GM11168 (cell line): ENCODE data around the gene ADCY10.
"Not testable (repeated sequence)": the region's sequence is repeated elsewhere in the genome, so short reads cannot be mapped to it uniquely, and the experiment has no call there.

Experiments used
- in situ Hi-C: fragments of 300-500 bp; cut with MboI; formaldehyde crosslinking; loops from one replicate; pipeline ENCODE4 v1.12.0; 2022; ENCODE audit warnings: low sequenced_read_pairs; ENCODE audit not compliant: unreplicated experiment

Gene ADCY10

DNA sequence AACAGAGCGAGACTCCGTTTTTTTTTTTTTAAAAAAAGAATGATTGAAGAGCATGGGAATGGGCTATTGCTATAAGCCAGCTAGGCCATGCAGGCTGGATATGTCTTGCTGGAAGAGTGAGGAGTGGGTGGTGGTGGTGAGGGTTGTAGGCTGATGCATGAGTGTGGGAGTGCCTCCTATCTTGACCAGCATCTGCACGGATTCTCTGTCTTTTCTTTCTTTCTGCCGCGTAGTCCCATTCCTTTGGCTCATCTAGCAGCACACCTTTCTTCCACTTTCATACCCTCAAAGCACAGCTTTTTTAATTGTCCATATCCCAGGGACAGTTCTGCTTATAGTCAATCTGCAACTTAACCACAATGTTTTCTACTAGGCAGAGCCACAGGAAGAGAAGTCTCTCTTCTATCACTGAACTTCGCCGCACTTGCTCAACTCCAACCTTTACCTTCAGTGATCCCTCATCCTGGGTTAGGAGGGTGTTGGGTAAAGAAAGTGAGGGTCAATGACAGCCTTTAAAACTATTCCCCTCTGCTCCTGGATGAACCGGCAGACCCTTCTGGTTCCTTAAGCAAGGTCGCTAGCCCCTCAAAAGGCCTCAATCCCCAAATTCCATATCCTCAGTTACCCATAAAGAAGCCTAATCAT is 15.2 kb downstream of the ADCY10 start:
- in situ Hi-C loops: no loop called here

DNA sequence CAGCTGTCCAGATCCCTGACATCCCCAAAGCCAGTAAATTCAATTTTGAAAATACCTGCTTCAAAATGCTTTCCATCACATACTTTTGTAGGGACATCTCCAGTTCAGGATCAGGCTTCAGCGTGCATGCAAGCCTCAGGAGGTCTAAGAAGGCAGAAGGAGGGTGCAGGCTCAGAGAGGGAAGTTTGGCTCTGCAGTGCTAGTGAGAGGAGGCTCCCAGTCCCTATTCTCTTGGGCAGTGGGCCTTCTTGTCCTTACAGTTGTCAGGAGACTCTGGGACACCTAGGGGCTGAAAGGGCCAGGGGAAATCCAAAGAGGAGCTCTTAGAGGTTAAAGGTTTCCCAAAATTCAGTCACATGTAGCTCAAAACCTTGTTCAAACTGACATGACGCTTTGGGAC is 20.1 kb downstream of the ADCY10 start:
- in situ Hi-C loops: no loop called here

GRCh38 chr1:167890400-167890799 is 23.5 kb downstream of the ADCY10 start:
- in situ Hi-C loops: no loop called here

GRCh38 chr1:167887187-167887586 is 26.7 kb downstream of the ADCY10 start:
- in situ Hi-C loops: not testable (repeated sequence)

- in situ Hi-C loops: no loop called here
These were observed 31.6 kb downstream of the ADCY10 start for GRCh38 chr1:167882376-167882775.

GRCh38 chr1:167881786-167882185 is 32.1 kb downstream of the ADCY10 start:
- in situ Hi-C loops: no loop called here

- in situ Hi-C loops: no loop called here
These were observed 32.9 kb downstream of the ADCY10 start for GRCh38 chr1:167881069-167881468.

GRCh38 chr1:167880580-167881021 is 33.3 kb downstream of the ADCY10 start:
- in situ Hi-C loops: no loop called here

GRCh38 chr1:167879508-167879907 is 34.4 kb downstream of the ADCY10 start:
- in situ Hi-C loops: no loop called here

- in situ Hi-C loops: no loop called here
These were observed 35.4 kb downstream of the ADCY10 start for GRCh38 chr1:167878372-167879160.

- in situ Hi-C loops: no loop called here
These were observed 37.2 kb downstream of the ADCY10 start for GRCh38 chr1:167876597-167877175.

DNA sequence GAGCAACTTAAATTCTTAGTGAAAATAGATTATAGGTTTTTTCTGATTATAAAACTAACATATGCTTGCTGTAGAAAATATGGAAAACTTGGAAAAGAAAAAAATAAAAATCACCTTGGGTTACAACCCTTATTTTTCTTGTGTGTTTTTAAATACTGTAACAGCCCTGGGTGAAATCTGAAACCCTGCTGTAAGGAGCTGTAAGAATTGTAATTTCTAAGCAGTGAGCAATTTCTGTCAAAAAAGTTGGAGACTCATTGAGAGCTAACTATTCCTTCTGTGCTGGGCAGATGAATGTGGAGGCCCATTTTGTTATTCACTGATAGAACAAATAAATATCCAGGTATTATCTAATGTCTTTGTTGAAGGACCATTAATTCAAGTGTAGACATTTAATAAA is 42.6 kb downstream of the ADCY10 start:
- in situ Hi-C loops: no loop called here

GRCh38 chr1:167869157-167870001 is 44.6 kb downstream of the ADCY10 start:
- in situ Hi-C loops: not testable (repeated sequence)

DNA sequence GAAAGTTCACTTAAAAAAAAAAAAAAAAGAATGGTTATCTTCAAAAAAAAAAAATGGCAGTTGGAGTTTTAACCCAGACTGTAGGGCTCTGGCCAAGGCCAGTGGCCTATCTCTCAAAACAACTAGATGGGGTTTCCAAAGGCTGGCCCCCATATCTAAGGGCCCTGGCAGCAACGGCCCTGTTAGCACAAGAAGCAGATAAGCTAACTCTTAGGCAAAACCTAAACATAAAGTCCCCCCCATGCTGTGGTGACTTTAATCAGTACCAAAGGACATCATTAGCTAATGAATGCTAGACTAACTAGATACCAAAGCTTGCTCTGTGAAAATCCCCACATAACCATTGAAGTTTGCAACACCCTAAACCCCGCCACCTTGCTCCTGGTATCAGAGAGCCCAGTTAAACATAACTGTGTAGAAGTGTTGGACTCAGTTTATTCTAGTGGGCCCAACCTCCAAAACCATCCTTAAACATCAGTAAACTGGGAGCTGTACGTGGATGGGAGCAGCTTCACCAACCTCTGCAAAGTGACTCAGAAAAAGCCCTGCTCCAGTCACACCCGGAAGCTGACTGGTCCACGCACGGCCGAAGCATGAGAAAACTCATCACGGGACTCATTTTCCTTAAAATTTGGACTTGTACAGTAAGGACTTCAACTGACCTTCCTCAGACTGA is 47.1 kb downstream of the ADCY10 start:
- in situ Hi-C loops: not testable (repeated sequence)

DNA sequence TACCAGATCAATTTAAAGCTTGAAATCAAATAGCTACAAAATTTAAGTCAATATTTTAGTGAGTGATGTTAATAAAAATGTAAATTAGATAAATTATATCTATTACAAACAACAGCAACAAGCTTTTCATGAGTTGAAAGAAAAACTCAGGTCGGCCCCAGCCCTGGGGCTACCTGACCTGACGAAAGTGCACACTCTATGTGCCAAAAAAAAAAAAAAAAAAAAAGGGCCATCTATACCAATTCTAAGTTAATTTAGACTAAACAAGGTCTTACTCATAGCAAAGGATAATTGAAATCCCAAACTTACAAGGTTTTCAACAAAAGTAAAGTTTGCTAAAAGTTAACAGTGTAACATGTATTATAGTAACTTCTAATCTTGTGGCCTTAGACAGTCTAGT is 47.6 kb downstream of the ADCY10 start:
- in situ Hi-C loops: not testable (repeated sequence)

DNA sequence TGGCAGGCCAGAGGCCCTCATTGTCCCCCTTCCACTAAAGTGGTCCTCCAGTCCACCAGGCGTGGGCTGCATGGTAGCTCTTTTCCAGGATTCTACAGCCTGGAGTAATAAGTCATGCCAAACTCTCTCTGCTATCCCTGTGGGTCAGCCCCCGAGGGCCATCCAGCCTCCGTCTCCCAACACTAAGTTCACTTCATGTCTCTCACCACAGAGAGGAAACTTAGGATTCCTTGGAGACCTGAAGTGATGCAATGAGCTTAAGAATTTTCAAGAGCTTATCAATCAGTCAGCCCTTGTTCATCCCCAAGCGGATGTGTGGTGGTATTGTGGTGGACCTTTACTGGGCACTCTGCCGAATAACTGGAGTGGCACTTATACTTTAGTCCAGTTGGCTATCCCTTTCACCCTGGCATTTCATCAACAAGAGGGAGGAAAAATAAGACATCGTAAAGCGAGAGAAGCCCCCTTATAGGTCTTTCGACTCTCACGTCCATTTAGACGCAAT is 48.1 kb downstream of the ADCY10 start:
- in situ Hi-C loops: not testable (repeated sequence)

DNA sequence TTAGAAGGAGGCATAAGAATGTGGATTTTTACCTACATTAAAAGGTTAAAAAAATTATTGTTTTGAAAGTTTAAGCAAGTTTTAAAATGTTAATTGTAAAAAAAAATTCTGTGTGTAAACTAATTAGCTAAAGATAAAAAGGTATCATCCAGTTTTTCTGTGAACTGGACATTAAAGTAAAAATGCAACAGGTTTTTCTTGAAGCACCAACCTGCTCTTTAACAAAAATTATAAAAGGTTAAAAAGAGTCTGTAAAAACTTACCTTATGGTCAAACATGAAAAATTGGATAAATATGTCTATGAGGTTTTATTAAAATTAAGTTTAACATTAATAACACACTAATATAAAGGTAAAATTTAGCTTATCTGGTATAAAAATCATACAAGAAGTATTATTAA is 48.7 kb downstream of the ADCY10 start:
- in situ Hi-C loops: not testable (repeated sequence)

GRCh38 chr1:167864392-167865032 is 49.4 kb downstream of the ADCY10 start:
- in situ Hi-C loops: no loop called here

DNA sequence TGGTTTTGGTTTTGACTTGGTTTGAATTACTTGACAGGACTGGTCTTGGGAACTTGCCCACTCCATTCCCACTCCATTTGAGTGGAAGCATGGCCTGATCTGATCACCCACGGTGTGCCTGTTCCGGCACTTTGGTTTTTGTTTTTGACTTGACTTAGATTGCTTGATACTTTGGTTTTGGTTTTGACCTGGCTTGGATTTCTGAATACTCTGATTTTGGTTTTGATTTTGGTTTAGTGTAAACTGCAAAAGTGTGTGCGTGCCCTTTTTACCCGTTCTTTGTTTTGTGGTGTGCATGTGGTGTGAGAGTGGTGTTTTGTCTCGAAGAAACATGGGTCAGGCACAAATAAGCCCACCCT is 50.0 kb downstream of the ADCY10 start:
- in situ Hi-C loops: no loop called here
